Choroid plexus epithelial cell (primary cell): ENCODE results near the gene AMBRA1.

Source experiments
- DNase-seq: peaks from one replicate; pipeline ENCODE4 v3.0.0-alpha.2; 2010; ENCODE audit warnings: low read depth
- H3K4me3 ChIP-seq: 2 replicates; pipeline ENCODE4 v1.5.1; 2011; ENCODE audit warnings: low read depth, mild to moderate bottlenecking, control low read depth, low read length, moderate library complexity
- CTCF ChIP-seq: conservative IDR thresholded peaks from 2 replicates; pipeline ENCODE4 v1.5.1; 2011; ENCODE audit warnings: low read depth, mild to moderate bottlenecking, control low read depth, inconsistent platforms, low read length, moderate library complexity

The AMBRA1 gene

GRCh38 chr11:46616551-46617133 lies 22.8 kb upstream of the AMBRA1 start:
- peak overlapping the region; percentile 100 for H3K4me3 ChIP-seq
- DNase-seq = peak; percentile 41
- no peak for TF ChIP-seq CTCF

DNA sequence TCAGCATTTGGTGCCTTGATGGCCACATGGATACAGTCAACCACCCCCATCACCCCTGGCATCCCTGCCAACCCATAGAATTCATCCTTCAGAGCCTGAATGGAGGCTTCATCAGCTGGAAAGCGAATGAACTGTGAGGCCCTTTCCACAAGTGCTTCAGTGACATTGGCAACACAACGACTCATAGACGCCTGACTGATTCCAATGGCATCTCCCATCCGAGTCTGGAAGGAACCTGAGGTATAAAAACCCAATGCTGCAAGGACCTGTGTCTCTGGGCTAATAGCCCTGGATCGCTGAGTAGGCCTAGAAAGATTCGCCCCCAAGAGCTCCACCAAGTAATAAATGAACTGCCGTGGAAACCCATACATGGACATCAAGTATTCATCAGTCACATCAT lies 21.9 kb upstream of the AMBRA1 start:
- no peak for TF ChIP-seq CTCF
- no peak overlapping the region for H3K4me3 ChIP-seq
- DNase-seq = no peak

GRCh38 chr11:46612326-46612725 lies 18.5 kb upstream of the AMBRA1 start:
- no peak overlapping the region for H3K4me3 ChIP-seq
- no peak for TF ChIP-seq CTCF
- no peak for DNase-seq

GRCh38 chr11:46611526-46612304 lies 17.9 kb upstream of the AMBRA1 start:
- no peak overlapping the region for H3K4me3 ChIP-seq
- TF ChIP-seq CTCF = no peak

DNA sequence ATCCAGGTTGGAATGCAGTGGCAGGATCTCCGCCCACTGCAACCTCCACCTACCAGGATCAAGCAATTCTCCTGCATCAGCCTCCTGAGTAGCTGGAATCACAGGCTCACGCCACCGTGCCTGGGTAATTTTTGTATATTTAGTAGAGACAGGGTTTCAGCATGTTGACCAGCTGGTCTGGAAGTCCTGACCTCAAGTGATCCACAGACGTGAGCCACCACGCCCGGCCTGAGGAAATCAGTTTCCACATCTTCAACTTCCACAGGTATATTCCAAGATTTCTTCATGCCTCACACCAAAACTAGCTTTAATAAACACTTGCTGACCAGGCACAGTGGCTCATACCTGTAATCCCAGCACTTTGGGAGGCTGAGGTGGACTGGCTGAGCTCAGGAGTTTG lies 15.6 kb upstream of the AMBRA1 start:
- no peak for TF ChIP-seq CTCF
- no peak overlapping the region for H3K4me3 ChIP-seq
- no peak for DNase-seq

More at GRCh38 chr11:46611526-46612304, 17.9 kb upstream of the AMBRA1 start:
- no peak for DNase-seq

GRCh38 chr11:46607516-46607915 lies 13.7 kb upstream of the AMBRA1 start:
- no peak for DNase-seq
- H3K4me3 ChIP-seq = no peak overlapping the region

More at GRCh38 chr11:46607516-46607915, 13.7 kb upstream of the AMBRA1 start:
- no peak for TF ChIP-seq CTCF
